HCT116 (cell line): ENCODE measurements around the gene INHBA. TPM values are rescaled to one million over a fixed set of nuclear protein-coding genes. Genes with fewer than 3 reads are reported as not detected.

Source experiments
- ATAC-seq: fragments of 200-7000 bp; cut with Tn5 transposase; 2 replicates; pipeline ENCODE4 v1.9.1; 2020; ENCODE audit warnings: mild to moderate bottlenecking, moderate library complexity
- BruUV-seq: library from RNA; stranded (reverse); fragments of 400-500 nt; replicated peaks from 2 replicates; lab custom pipeline; 2021; lab: Mats Ljungman, UMichigan
- CTCF ChIA-PET: fragments of 300-600 bp; sonication (Branson Sonifier 250); formaldehyde crosslinking; loops from one replicate; lab custom pipeline; 2021; ENCODE audit warnings: antibody characterized with exemption; lab: Charles Lee
- POLR2A ChIA-PET: fragments of 300-600, 350-600 bp; sonication (Branson Sonifier 250); formaldehyde crosslinking; loops from one replicate; lab custom pipeline; 2021; ENCODE audit warnings: antibody characterized with exemption; lab: Charles Lee
- RAD21 ChIA-PET, 2 experiments: fragments of 300-600 bp; sonication (Branson Sonifier 250); formaldehyde crosslinking; loops; one replicate each; lab custom pipeline; 2023; ENCODE audit warnings: low total read pairs in 2 of 2; ENCODE audit not compliant: uncharacterized antibody in 2 of 2, unreplicated experiment in 2 of 2, low non-redundant PET in 1 of 2; lab: Charles Lee
- DNase-seq: peaks from one replicate; pipeline ENCODE4 v3.0.0-alpha.2; 2010; ENCODE audit warnings: low read depth, low spot score
- H2AFZ ChIP-seq: fragments of 200-600 bp; shearing (Covaris generic), sonication (generic); 2 replicates; pipeline ENCODE4 v1.6.1; 2017; ENCODE audit warnings: low read depth, mixed run types, mixed read lengths, antibody characterized with exemption, low read length; ENCODE audit not compliant: poor library complexity, severe bottlenecking
- H3K27ac ChIP-seq: 2 replicates; pipeline ENCODE4 v1.5.1; 2012; ENCODE audit warnings: low read depth, low read length
- H3K27me3 ChIP-seq: fragments of 200-600 bp; sonication (generic); 2 replicates; pipeline ENCODE4 v1.6.1; 2016; ENCODE audit warnings: mixed run types, low read length, mixed read lengths; ENCODE audit not compliant: insufficient read depth
- H3K36me3 ChIP-seq, 2 experiments: fragments of 200-500 bp in 1 of 2; fragments of 200-600 bp in 1 of 2; sonication (Bioruptor generic) in 1 of 2; sonication (generic) in 1 of 2; 2 replicates each; pipeline versions ENCODE4 v1.5.1 to v1.6.1; 2014 to 2016; ENCODE audit warnings: low read length in 2 of 2, inconsistent platforms in 1 of 2, mixed read lengths in 1 of 2, mixed run types in 1 of 2; ENCODE audit not compliant: insufficient read depth in 2 of 2, control insufficient read depth in 1 of 2
- H3K4me1 ChIP-seq, 2 experiments: fragments of 200-600 bp in 1 of 2; sonication (generic) in 1 of 2; 2 replicates each; pipeline versions ENCODE4 v1.5.1 to v1.6.1; 2012 to 2017; ENCODE audit warnings: low read length in 2 of 2, inconsistent platforms in 1 of 2, mild to moderate bottlenecking in 1 of 2, mixed read lengths in 1 of 2, mixed run types in 1 of 2, moderate library complexity in 1 of 2; ENCODE audit not compliant: insufficient read depth in 2 of 2, control insufficient read depth in 1 of 2
- H3K4me2 ChIP-seq: fragments of 200-600 bp; sonication (generic); 2 replicates; pipeline ENCODE4 v1.6.1; 2017; ENCODE audit warnings: mixed run types, low read length, mixed read lengths
- H3K4me3 ChIP-seq, 2 experiments: fragments of 200-600 bp in 1 of 2; sonication (generic) in 1 of 2; replicated peaks in 1 of 2; 2 replicates each; pipeline ENCODE4 v1.5.1; 2011 to 2016; ENCODE audit warnings: low read length in 2 of 2, control low read depth in 1 of 2, low read depth in 1 of 2, mild to moderate bottlenecking in 1 of 2, mixed read lengths in 1 of 2, mixed run types in 1 of 2
- H3K79me2 ChIP-seq: fragments of 200-600 bp; sonication (generic); 2 replicates; pipeline ENCODE4 v1.6.1; 2017; ENCODE audit warnings: mild to moderate bottlenecking, mixed run types, low read length, moderate library complexity, mixed read lengths; ENCODE audit not compliant: insufficient read depth
- H3K9ac ChIP-seq: fragments of 200-600 bp; sonication (generic); 2 replicates; pipeline ENCODE4 v1.6.1; 2016; ENCODE audit warnings: low read length, mixed read lengths
- H3K9me2 ChIP-seq: fragments of 200-600 bp; sonication (generic), shearing (Covaris generic); 2 replicates; pipeline ENCODE4 v1.6.1; 2017; ENCODE audit warnings: mixed run types, mild to moderate bottlenecking, moderate library complexity; ENCODE audit not compliant: insufficient read depth
- H3K9me3 ChIP-seq, 2 experiments: fragments of 200-500 bp in 1 of 2; fragments of 200-600 bp in 1 of 2; sonication (Bioruptor generic) in 1 of 2; sonication (generic) in 1 of 2; 2 replicates each; pipeline ENCODE4 v1.6.1; 2014 to 2017; ENCODE audit warnings: low read length in 2 of 2, mixed read lengths in 2 of 2, inconsistent platforms in 1 of 2, low read depth in 1 of 2, mild to moderate bottlenecking in 1 of 2, mixed run types in 1 of 2, moderate library complexity in 1 of 2; ENCODE audit not compliant: control insufficient read depth in 1 of 2, insufficient read depth in 1 of 2
- H4K20me1 ChIP-seq: fragments of 200-600 bp; sonication (generic), shearing (Covaris generic); 2 replicates; pipeline ENCODE4 v1.6.1; 2017; ENCODE audit warnings: mixed run types, mild to moderate bottlenecking, moderate library complexity; ENCODE audit not compliant: insufficient read depth
- CBX3 ChIP-seq: IDR thresholded peaks from 2 replicates; pipeline ENCODE4 v1.6.1; 2012; ENCODE audit warnings: low read depth
- ELF1 ChIP-seq: IDR thresholded peaks from 2 replicates; pipeline ENCODE4 v1.6.1; 2012; ENCODE audit warnings: low read depth, borderline replicate concordance
- EZH2phosphoT487 ChIP-seq: fragments of 200-600 bp; IDR thresholded peaks from 2 replicates; pipeline ENCODE4 v1.6.1; 2018; ENCODE audit warnings: antibody characterized with exemption, borderline replicate concordance
- FOSL1 ChIP-seq: IDR thresholded peaks from 2 replicates; pipeline ENCODE4 v1.6.1; 2012; ENCODE audit warnings: low read depth
- JUND ChIP-seq: IDR thresholded peaks from 2 replicates; pipeline ENCODE4 v1.6.1; 2012
- POLR2A ChIP-seq: IDR thresholded peaks from 2 replicates; pipeline ENCODE4 v1.7.0; 2011; ENCODE audit warnings: borderline replicate concordance; ENCODE audit not compliant: insufficient read depth, insufficient read length; ENCODE audit errors: extremely low read depth
- RAD21 ChIP-seq: IDR thresholded peaks from 2 replicates; pipeline ENCODE4 v1.6.1; 2012; ENCODE audit warnings: low read depth, mild to moderate bottlenecking
- SIN3A ChIP-seq: IDR thresholded peaks from 2 replicates; pipeline ENCODE4 v1.6.1; 2012; ENCODE audit warnings: low read depth
- SP1 ChIP-seq: IDR thresholded peaks from 2 replicates; pipeline ENCODE4 v1.6.1; 2012; ENCODE audit warnings: low read depth
- SRF ChIP-seq: IDR thresholded peaks from 2 replicates; pipeline ENCODE4 v1.6.1; 2012; ENCODE audit warnings: low read depth
- ZFX ChIP-seq: fragments of 450-650 bp; IDR thresholded peaks from 2 replicates; pipeline ENCODE4 v1.6.1; 2017
- intact Hi-C: fragments of 100-400 bp; cut with micrococcal nuclease; formaldehyde crosslinking; loops from 2 replicates; pipeline ENCODE4 v1.10.0; 2022
- total RNA-seq: library from RNA; stranded (reverse); gene quantifications from one replicate; pipeline ENCODE4 v1.2.1, GENCODE V29; 2021; ENCODE audit not compliant: unreplicated experiment
- TF ChIP-seq, protein P1 (sequence below), 3 experiments: fragments of 200-600 bp in 1 of 3; sonication (generic) in 1 of 3; IDR thresholded peaks in 2 of 3; conservative IDR thresholded peaks in 1 of 3; 2 replicates each; pipeline ENCODE4 v1.5.1; 2012 to 2017; ENCODE audit warnings: low read depth in 2 of 3, low read length in 2 of 3, antibody characterized with exemption in 1 of 3, borderline replicate concordance in 1 of 3, control low read depth in 1 of 3, mild to moderate bottlenecking in 1 of 3, mixed read lengths in 1 of 3, mixed run types in 1 of 3, moderate library complexity in 1 of 3; ENCODE audit not compliant: insufficient read depth in 1 of 3
- TF ChIP-seq, protein P2 (sequence below): IDR thresholded peaks from 2 replicates; pipeline ENCODE4 v1.6.1; 2012
- TF ChIP-seq, protein P3 (sequence below): IDR thresholded peaks from 2 replicates; pipeline ENCODE4 v1.6.1; 2012
- TF ChIP-seq, protein P4 (sequence below): IDR thresholded peaks from 2 replicates; pipeline ENCODE4 v1.6.1; 2011; ENCODE audit warnings: mild to moderate bottlenecking, low read length, moderate library complexity; ENCODE audit not compliant: insufficient replicate concordance; ENCODE audit errors: extremely low read depth

The INHBA gene
- total RNA-seq, 1 experiment from 2014 or later: 0.10 TPM

DNA sequence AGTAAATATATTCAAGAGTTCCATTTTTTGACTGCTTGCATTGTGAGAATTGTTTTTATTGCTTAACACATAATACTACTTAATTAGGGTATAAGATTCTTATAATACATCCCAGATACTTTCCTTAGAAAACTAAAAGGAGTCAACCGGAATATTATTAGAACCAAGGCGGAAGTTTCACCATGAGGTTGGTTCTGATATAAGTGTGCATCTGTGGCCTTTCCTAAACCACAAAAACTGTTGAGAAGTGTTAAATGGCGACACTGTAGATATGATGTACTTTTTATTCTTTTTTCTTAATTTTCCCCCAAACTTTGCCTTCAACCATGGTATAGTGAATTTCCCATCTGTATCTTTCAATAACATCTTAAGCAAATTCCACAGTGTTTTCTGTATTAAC, 32.3 kb upstream of the INHBA start:
- TF ChIP-seq POLR2A: no peak
- TF ChIP-seq ZFX: no peak
- TF ChIP-seq SP1: no peak
- no peak for TF ChIP-seq SRF
- TF ChIP-seq FOSL1: no peak
- TF ChIP-seq JUND: no peak
- TF ChIP-seq, protein P1, sequence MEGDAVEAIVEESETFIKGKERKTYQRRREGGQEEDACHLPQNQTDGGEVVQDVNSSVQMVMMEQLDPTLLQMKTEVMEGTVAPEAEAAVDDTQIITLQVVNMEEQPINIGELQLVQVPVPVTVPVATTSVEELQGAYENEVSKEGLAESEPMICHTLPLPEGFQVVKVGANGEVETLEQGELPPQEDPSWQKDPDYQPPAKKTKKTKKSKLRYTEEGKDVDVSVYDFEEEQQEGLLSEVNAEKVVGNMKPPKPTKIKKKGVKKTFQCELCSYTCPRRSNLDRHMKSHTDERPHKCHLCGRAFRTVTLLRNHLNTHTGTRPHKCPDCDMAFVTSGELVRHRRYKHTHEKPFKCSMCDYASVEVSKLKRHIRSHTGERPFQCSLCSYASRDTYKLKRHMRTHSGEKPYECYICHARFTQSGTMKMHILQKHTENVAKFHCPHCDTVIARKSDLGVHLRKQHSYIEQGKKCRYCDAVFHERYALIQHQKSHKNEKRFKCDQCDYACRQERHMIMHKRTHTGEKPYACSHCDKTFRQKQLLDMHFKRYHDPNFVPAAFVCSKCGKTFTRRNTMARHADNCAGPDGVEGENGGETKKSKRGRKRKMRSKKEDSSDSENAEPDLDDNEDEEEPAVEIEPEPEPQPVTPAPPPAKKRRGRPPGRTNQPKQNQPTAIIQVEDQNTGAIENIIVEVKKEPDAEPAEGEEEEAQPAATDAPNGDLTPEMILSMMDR (IDR thresholded peaks at IDR 0.05 in 2 of 3, conservative IDR thresholded peaks at IDR 0.05 in 1 of 3; ENCODE audit: borderline replicate concordance in 1 of 3, insufficient read depth in 1 of 3, low read depth in 2 of 3, low read length in 2 of 3): no peak
- TF ChIP-seq, protein P2, sequence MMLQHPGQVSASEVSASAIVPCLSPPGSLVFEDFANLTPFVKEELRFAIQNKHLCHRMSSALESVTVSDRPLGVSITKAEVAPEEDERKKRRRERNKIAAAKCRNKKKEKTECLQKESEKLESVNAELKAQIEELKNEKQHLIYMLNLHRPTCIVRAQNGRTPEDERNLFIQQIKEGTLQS: no peak
- no peak for TF ChIP-seq ELF1
- no peak for TF ChIP-seq RAD21
- no peak for TF ChIP-seq EZH2phosphoT487
- no peak for TF ChIP-seq SIN3A
- TF ChIP-seq, protein P3, sequence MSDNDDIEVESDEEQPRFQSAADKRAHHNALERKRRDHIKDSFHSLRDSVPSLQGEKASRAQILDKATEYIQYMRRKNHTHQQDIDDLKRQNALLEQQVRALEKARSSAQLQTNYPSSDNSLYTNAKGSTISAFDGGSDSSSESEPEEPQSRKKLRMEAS: no peak
- TF ChIP-seq CBX3: no peak
- TF ChIP-seq, protein P4, sequence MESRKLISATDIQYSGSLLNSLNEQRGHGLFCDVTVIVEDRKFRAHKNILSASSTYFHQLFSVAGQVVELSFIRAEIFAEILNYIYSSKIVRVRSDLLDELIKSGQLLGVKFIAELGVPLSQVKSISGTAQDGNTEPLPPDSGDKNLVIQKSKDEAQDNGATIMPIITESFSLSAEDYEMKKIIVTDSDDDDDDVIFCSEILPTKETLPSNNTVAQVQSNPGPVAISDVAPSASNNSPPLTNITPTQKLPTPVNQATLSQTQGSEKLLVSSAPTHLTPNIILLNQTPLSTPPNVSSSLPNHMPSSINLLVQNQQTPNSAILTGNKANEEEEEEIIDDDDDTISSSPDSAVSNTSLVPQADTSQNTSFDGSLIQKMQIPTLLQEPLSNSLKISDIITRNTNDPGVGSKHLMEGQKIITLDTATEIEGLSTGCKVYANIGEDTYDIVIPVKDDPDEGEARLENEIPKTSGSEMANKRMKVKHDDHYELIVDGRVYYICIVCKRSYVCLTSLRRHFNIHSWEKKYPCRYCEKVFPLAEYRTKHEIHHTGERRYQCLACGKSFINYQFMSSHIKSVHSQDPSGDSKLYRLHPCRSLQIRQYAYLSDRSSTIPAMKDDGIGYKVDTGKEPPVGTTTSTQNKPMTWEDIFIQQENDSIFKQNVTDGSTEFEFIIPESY: no peak
- no peak for ATAC-seq
- H3K9me3 ChIP-seq: no peaks in the 10 kb centered on the region
- intact Hi-C loops: no loop called here
- H3K27ac ChIP-seq: no peak overlapping the region
- no peak overlapping the region for H3K4me2 ChIP-seq
- no peaks in the 10 kb centered on the region for H3K9me2 ChIP-seq
- DNase-seq: no peak
- H3K79me2 ChIP-seq: no peaks in the 10 kb centered on the region
- no peak overlapping the region for H3K9ac ChIP-seq
- no peaks in the 10 kb centered on the region for H4K20me1 ChIP-seq
- RAD21 ChIA-PET: no interaction called here
- CTCF ChIA-PET: no interaction called here
- no peak overlapping the region for H2AFZ ChIP-seq
- H3K36me3 ChIP-seq: no peaks in the 10 kb centered on the region
- no peaks in the 10 kb centered on the region for H3K4me1 ChIP-seq
- no peak overlapping the region for H3K4me3 ChIP-seq
- 0 out of 2 replicates have a peak, but pooled peaks cover 6% of the 10 kb centered on the region for H3K27me3 ChIP-seq
- POLR2A ChIA-PET: no interaction called here
- BruUV-seq: no TSS peak
